ENCODE results near the gene NXPH4.

The NXPH4 gene

DNA sequence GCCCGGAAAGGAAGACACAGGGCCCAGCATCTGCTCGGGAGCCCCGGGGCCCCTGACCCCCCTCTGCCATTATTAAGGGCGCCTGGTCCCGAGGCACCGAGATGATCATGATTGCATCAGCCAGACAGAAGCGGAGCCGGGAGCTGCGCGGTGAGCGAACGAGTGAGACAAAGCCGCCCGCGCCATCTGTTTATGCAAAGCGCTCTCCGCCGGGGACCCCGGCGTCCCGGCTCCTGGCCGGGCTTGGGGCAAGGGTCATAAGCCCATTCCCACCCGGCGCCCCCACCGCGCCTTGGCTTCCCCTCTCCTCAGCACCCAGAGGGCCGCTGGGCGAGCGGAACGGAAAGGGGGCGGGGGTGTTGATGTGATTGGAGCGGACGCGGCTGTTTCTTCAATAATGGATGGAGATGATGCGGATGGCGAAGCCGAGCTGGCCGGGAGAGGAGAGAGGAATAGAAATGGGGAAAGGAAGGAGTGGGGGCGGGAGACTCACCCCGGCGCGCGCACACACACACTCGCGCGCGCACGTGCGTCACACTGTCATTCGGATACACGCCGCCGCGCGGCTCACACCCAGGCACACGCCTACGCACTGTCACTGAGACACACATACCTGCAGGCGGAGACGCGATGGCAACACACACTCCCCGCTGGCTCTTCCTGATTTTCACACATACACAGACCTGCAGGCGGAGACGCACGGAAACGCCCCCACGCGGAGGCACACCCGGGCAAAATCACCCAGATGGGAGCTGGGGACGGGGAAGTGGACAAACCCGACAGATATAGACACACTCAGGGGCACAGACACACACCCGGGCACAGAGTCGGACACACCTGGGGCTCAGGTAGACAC is 23.7 kb downstream of the NXPH4 start:
- Histone ChIP-seq H3K36me3 (ENCODE audit: low read depth) (no peaks in the 10 kb centered on the region), H3K9me3 (ENCODE audit: severe bottlenecking) (no peaks in the 10 kb centered on the region), H3K4me3 (ENCODE audit: severe bottlenecking) (peak overlapping the region; percentile 51), H3K27me3 (ENCODE audit: insufficient read depth, poor library complexity, severe bottlenecking) (peaks cover 32% of the 10 kb centered on the region), H3K27ac (ENCODE audit: poor library complexity, severe bottlenecking) (no peak overlapping the region), H3K4me1 (ENCODE audit: insufficient read depth, poor library complexity, severe bottlenecking) (no peaks in the 10 kb centered on the region)
- peak; percentile 2; the same call in 1 of the 3 replicates for ATAC-seq (ENCODE audit: low read depth)
- DNase-seq (ENCODE audit: low spot score): peak; percentile 70
- TF ChIP-seq, protein P1, sequence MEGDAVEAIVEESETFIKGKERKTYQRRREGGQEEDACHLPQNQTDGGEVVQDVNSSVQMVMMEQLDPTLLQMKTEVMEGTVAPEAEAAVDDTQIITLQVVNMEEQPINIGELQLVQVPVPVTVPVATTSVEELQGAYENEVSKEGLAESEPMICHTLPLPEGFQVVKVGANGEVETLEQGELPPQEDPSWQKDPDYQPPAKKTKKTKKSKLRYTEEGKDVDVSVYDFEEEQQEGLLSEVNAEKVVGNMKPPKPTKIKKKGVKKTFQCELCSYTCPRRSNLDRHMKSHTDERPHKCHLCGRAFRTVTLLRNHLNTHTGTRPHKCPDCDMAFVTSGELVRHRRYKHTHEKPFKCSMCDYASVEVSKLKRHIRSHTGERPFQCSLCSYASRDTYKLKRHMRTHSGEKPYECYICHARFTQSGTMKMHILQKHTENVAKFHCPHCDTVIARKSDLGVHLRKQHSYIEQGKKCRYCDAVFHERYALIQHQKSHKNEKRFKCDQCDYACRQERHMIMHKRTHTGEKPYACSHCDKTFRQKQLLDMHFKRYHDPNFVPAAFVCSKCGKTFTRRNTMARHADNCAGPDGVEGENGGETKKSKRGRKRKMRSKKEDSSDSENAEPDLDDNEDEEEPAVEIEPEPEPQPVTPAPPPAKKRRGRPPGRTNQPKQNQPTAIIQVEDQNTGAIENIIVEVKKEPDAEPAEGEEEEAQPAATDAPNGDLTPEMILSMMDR (IDR thresholded peaks at IDR 0.05; ENCODE audit: poor library complexity, severe bottlenecking): no peak

DNA sequence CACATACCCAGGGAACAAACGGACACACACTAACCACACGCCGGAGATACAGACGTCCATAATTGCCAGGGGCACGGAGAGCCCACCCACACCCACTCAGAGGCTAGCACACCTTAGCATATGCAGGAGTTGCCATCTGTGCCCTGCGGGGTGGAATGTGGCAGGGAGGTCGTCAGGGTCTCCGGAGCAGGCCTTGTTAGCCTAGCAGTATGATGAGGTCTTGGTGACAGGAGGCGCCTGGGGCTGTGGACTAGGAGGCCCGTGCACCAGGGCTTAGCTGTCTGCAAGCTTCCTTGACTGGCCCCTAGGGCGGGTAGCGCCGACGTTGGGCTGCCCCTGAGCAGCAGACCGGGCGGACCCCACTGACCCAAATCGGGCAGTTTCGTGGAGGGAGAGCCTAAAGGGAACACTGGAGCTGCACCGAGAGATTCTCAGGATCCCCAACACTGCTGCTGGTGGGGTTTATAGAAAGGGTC is 24.4 kb downstream of the NXPH4 start:
- H3K9me3 ChIP-seq (ENCODE audit: severe bottlenecking): no peaks in the 10 kb centered on the region
- H3K4me3 ChIP-seq (ENCODE audit: severe bottlenecking): peak overlapping the region; percentile 51
- no peaks in the 10 kb centered on the region for H3K36me3 ChIP-seq (ENCODE audit: low read depth)
- peaks cover 32% of the 10 kb centered on the region for H3K27me3 ChIP-seq (ENCODE audit: insufficient read depth, poor library complexity, severe bottlenecking)
- TF ChIP-seq, protein P1 (IDR thresholded peaks at IDR 0.05; ENCODE audit: poor library complexity, severe bottlenecking): no peak
- H3K4me1 ChIP-seq (ENCODE audit: insufficient read depth, poor library complexity, severe bottlenecking): no peaks in the 10 kb centered on the region
- no peak overlapping the region for H3K27ac ChIP-seq (ENCODE audit: poor library complexity, severe bottlenecking)
- no peak for ATAC-seq (ENCODE audit: low read depth)
- DNase-seq (ENCODE audit: low spot score): no peak

DNA sequence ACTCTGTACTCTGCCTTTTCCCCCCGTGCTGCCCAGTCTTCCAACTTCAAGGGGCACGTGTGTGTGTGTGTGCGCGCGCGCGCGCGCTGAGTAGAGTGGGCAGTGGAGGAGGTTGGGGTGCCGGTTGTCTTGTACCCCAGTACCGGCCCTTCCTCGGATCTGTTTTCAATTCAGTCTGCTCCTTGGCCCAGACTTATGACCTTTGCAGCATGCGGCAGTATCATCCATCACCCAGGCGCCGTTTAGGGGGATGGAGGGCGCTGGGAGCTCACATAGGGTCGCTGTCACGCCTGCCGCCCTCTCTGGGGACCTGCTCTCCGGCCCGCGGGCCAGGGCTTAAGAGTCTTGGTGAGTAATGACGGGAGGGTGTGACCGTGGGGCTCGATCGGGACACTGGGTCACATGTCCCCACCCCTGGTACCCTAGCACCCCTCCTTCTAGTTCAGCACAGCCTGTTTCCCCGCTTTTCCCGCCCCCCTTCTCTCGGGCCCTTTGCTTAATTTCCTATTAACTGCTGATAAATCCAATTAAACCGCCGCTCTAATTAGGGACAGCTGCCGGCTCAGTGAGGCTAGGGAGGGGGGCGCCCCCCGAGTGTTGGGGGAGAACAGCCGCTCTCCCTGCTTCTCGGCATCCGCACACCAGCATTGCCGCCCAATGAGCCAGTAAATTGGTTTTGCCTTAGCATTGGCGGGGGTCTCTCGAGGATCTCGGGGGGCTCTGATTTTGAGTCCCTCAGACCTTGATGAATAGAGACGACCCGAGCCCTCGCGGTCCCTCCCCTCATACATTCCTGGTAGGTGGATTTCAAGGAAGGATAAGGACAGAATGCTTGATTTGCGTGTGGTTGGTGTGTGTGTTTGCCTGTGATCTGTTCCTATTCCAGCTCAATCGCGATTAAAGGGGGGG is 25.1 kb downstream of the NXPH4 start:
- H3K27me3 ChIP-seq (ENCODE audit: insufficient read depth, poor library complexity, severe bottlenecking): peaks cover 32% of the 10 kb centered on the region
- no peak overlapping the region for H3K27ac ChIP-seq (ENCODE audit: poor library complexity, severe bottlenecking)
- TF ChIP-seq, protein P1 (IDR thresholded peaks at IDR 0.05; ENCODE audit: poor library complexity, severe bottlenecking): no peak
- DNase-seq (ENCODE audit: low spot score) (peak; percentile 35), ATAC-seq (ENCODE audit: low read depth) (no peak)
- H3K4me3 ChIP-seq (ENCODE audit: severe bottlenecking): no peak overlapping the region
- no peaks in the 10 kb centered on the region for H3K9me3 ChIP-seq (ENCODE audit: severe bottlenecking)
- no peaks in the 10 kb centered on the region for H3K4me1 ChIP-seq (ENCODE audit: insufficient read depth, poor library complexity, severe bottlenecking)
- no peaks in the 10 kb centered on the region for H3K36me3 ChIP-seq (ENCODE audit: low read depth)

DNA sequence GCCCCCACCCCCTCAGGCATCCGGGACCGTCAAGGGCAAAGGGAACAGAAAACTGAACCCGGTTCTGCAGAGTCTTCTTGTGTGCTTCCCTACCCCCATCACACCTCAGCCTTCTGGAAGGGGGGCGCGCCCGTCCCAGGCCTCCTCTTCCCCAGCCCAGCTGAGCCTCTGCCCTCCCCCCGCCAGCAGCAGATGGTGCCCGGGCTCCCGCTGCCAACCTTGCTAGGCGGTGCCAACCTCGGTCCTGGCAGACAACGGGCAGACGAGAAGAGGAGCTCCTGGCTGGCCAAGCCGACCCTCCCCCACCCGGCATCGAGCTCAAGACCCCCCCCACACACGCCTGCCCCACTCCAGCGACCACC is 25.7 kb downstream of the NXPH4 start:
- Histone ChIP-seq H3K9me3 (ENCODE audit: severe bottlenecking) (no peaks in the 10 kb centered on the region), H3K27me3 (ENCODE audit: insufficient read depth, poor library complexity, severe bottlenecking) (peaks cover 32% of the 10 kb centered on the region), H3K36me3 (ENCODE audit: low read depth) (no peaks in the 10 kb centered on the region), H3K4me3 (ENCODE audit: severe bottlenecking) (no peak overlapping the region), H3K27ac (ENCODE audit: poor library complexity, severe bottlenecking) (no peak overlapping the region), H3K4me1 (ENCODE audit: insufficient read depth, poor library complexity, severe bottlenecking) (no peaks in the 10 kb centered on the region)
- TF ChIP-seq, protein P1 (IDR thresholded peaks at IDR 0.05; ENCODE audit: poor library complexity, severe bottlenecking): no peak
- DNase-seq (ENCODE audit: low spot score): peak; percentile 61
- ATAC-seq (ENCODE audit: low read depth): no peak

Measured in RWPE2 (cell line).